Suprapubic skin (tissue), 4 donors: ENCODE results near the gene ATM.

Source experiments
- EP300 ChIP-seq: sonication (generic); formaldehyde crosslinking; IDR thresholded peaks from one replicate; pipeline ENCODE4 v1.6.1; 2017; ENCODE audit warnings: antibody characterized with exemption
- POLR2A ChIP-seq, 2 donors: fragments of 450-650 bp; IDR thresholded peaks; one replicate each; pipeline ENCODE4 v1.6.1; 2017; ENCODE audit warnings: antibody characterized with exemption in 2 of 2, mild to moderate bottlenecking in 2 of 2, moderate library complexity in 2 of 2
- POLR2AphosphoS5 ChIP-seq, 3 donors: sonication (generic); formaldehyde crosslinking; IDR thresholded peaks; one replicate each; pipeline ENCODE4 v1.6.1; 2017; ENCODE audit warnings: antibody characterized with exemption in 3 of 3
- TF ChIP-seq, protein P1 (sequence below), 2 donors: fragments of 200-600 bp in 1 of 2; fragments of 450-650 bp in 1 of 2; sonication (generic) in 1 of 2; IDR thresholded peaks; one replicate each; pipeline ENCODE4 v1.5.1; 2016 to 2019; ENCODE audit warnings: antibody characterized with exemption in 2 of 2, mild to moderate bottlenecking in 1 of 2, moderate library complexity in 1 of 2

DNA sequence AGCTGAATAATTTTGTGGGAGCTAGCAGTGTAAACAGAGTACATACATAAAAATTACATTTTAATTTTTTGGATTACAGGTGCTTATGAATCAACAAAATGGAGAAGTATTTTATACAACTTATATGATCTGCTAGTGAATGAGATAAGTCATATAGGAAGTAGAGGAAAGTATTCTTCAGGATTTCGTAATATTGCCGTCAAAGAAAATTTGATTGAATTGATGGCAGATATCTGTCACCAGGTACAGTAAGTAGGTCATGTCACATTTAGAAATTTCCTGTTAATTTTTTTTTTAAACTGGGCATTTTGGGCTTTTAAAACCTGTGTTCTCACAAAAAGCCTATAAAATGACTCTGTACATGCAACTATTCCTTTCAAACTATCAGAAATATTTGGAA is 24.0 kb downstream of the ATM start:
- TF ChIP-seq POLR2AphosphoS5 (IDR thresholded peaks at IDR 0.05): no peak
- TF ChIP-seq, protein P1, sequence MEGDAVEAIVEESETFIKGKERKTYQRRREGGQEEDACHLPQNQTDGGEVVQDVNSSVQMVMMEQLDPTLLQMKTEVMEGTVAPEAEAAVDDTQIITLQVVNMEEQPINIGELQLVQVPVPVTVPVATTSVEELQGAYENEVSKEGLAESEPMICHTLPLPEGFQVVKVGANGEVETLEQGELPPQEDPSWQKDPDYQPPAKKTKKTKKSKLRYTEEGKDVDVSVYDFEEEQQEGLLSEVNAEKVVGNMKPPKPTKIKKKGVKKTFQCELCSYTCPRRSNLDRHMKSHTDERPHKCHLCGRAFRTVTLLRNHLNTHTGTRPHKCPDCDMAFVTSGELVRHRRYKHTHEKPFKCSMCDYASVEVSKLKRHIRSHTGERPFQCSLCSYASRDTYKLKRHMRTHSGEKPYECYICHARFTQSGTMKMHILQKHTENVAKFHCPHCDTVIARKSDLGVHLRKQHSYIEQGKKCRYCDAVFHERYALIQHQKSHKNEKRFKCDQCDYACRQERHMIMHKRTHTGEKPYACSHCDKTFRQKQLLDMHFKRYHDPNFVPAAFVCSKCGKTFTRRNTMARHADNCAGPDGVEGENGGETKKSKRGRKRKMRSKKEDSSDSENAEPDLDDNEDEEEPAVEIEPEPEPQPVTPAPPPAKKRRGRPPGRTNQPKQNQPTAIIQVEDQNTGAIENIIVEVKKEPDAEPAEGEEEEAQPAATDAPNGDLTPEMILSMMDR (IDR thresholded peaks at IDR 0.05): no peak
- TF ChIP-seq POLR2A (IDR thresholded peaks at IDR 0.05): no peak
- no peak for TF ChIP-seq EP300
